ENCODE measurements around the gene CDC5L. TPM values are rescaled to one million over a fixed set of nuclear protein-coding genes. Genes with fewer than 3 reads are reported as not detected.

Gene CDC5L
- total and polyA plus RNA-seq, 2 experiments from 2014 or later = 27.0 to 32.5 TPM

DNA sequence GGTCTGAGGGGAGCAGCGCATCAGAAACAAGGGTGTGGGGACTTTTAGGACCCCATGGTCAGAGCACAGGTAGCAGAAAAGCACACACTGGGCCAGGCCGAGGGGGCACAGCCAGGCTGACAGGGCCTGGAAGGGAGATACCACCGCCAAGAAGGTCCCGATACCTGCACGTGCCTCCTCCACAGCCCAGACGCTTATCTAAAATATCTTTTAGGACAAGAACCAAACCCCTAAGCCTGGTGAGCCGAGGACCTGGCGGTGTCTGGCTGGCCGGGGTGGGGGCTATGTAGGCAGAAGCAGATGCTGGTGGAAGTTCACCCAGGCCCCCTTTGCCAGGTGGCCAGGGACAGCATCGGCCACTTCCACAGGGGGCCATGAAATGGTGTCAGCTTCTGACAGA, 89.3 kb downstream of the CDC5L start (continued):
- TF ChIP-seq, protein P1, sequence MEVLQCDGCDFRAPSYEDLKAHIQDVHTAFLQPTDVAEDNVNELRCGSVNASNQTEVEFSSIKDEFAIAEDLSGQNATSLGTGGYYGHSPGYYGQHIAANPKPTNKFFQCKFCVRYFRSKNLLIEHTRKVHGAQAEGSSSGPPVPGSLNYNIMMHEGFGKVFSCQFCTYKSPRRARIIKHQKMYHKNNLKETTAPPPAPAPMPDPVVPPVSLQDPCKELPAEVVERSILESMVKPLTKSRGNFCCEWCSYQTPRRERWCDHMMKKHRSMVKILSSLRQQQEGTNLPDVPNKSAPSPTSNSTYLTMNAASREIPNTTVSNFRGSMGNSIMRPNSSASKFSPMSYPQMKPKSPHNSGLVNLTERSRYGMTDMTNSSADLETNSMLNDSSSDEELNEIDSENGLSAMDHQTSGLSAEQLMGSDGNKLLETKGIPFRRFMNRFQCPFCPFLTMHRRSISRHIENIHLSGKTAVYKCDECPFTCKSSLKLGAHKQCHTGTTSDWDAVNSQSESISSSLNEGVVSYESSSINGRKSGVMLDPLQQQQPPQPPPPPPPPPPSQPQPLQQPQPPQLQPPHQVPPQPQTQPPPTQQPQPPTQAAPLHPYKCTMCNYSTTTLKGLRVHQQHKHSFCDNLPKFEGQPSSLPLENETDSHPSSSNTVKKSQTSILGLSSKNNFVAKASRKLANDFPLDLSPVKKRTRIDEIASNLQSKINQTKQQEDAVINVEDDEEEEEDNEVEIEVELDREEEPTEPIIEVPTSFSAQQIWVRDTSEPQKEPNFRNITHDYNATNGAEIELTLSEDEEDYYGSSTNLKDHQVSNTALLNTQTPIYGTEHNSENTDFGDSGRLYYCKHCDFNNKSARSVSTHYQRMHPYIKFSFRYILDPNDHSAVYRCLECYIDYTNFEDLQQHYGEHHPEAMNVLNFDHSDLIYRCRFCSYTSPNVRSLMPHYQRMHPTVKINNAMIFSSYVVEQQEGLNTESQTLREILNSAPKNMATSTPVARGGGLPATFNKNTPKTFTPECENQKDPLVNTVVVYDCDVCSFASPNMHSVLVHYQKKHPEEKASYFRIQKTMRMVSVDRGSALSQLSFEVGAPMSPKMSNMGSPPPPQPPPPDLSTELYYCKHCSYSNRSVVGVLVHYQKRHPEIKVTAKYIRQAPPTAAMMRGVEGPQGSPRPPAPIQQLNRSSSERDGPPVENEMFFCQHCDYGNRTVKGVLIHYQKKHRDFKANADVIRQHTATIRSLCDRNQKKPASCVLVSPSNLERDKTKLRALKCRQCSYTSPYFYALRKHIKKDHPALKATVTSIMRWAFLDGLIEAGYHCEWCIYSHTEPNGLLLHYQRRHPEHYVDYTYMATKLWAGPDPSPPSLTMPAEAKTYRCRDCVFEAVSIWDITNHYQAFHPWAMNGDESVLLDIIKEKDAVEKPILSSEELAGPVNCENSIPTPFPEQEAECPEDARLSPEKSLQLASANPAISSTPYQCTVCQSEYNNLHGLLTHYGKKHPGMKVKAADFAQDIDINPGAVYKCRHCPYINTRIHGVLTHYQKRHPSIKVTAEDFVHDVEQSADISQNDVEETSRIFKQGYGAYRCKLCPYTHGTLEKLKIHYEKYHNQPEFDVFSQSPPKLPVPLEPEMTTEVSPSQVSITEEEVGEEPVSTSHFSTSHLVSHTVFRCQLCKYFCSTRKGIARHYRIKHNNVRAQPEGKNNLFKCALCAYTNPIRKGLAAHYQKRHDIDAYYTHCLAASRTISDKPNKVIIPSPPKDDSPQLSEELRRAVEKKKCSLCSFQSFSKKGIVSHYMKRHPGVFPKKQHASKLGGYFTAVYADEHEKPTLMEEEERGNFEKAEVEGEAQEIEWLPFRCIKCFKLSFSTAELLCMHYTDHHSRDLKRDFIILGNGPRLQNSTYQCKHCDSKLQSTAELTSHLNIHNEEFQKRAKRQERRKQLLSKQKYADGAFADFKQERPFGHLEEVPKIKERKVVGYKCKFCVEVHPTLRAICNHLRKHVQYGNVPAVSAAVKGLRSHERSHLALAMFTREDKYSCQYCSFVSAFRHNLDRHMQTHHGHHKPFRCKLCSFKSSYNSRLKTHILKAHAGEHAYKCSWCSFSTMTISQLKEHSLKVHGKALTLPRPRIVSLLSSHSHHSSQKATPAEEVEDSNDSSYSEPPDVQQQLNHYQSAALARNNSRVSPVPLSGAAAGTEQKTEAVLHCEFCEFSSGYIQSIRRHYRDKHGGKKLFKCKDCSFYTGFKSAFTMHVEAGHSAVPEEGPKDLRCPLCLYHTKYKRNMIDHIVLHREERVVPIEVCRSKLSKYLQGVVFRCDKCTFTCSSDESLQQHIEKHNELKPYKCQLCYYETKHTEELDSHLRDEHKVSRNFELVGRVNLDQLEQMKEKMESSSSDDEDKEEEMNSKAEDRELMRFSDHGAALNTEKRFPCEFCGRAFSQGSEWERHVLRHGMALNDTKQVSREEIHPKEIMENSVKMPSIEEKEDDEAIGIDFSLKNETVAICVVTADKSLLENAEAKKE (CRISPR knock-in tag; IDR thresholded peaks at IDR 0.05) = no peak

DNA sequence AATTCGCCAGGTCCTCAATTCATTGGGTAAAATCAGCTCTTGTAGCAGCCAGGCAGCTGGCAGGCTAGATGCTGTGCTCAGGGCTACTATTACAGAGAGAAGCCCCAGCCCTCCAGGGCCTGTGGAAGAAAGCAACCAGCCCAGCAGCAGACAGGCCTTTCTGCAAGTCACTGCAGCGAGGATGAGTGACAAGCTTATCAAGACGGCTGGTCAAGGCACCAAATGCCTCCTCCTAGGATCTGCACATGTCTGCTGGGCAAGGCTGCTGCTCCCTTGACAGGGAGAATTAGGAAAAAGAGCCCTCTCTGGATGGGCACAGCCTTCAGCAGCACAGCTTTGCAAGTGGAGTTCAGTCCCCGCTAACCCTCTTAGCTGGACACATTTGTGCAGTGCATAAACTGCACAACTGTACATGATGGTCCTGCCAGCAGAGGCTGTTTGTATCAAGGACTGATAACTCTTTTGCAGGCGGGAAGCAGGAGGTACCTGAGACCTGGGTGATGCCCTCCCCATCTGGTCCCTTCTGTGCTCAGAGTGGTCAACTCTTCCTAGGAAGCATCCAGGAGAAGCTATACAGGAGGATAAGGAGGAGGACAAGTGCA, 89.9 kb downstream of the CDC5L start:
- Histone ChIP-seq H3K4me2 (no peak overlapping the region), H3K36me3 (ENCODE audit: insufficient read depth) (no peaks in the 10 kb centered on the region), H3K27me3 (ENCODE audit: insufficient read depth) (no peaks in the 10 kb centered on the region), H3K27ac (ENCODE audit: low read depth) (no peak overlapping the region), H4K20me1 (replicated peaks; ENCODE audit: insufficient read depth) (no peaks in the 10 kb centered on the region), H3K4me3 (no peak overlapping the region), H3K79me2 (replicated peaks; ENCODE audit: insufficient read depth) (no peaks in the 10 kb centered on the region), H3K9me2 (ENCODE audit: insufficient read depth) (no peaks in the 10 kb centered on the region), H3F3A (replicated peaks; ENCODE audit: low read depth) (no peaks in the 10 kb centered on the region), H3K4me1 (ENCODE audit: insufficient read depth) (peaks cover 13% of the 10 kb centered on the region), H2AFZ (no peak overlapping the region)
- Mint-ChIP-seq H3K9me3 (no peaks in the 10 kb centered on the region), H3K27me3 (ENCODE audit: insufficient read depth, low read depth, poor library complexity) (peaks cover 9% of the 10 kb centered on the region), H3K4me3 (no peak overlapping the region), H3K27ac (no peak overlapping the region), H3K4me1 (peaks cover 29% of the 10 kb centered on the region), H3K36me3 (ENCODE audit: low read depth) (no peaks in the 10 kb centered on the region)
- DNase-seq (ENCODE audit: low spot score) = no peak
- ATAC-seq = no peak
- TF ChIP-seq, protein P2, sequence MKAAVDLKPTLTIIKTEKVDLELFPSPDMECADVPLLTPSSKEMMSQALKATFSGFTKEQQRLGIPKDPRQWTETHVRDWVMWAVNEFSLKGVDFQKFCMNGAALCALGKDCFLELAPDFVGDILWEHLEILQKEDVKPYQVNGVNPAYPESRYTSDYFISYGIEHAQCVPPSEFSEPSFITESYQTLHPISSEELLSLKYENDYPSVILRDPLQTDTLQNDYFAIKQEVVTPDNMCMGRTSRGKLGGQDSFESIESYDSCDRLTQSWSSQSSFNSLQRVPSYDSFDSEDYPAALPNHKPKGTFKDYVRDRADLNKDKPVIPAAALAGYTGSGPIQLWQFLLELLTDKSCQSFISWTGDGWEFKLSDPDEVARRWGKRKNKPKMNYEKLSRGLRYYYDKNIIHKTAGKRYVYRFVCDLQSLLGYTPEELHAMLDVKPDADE (IDR thresholded peaks at IDR 0.05) = no peak
- no peak for TF ChIP-seq STAT1 (IDR thresholded peaks at IDR 0.05; ENCODE audit: unreplicated experiment)
- TF ChIP-seq, protein P3, sequence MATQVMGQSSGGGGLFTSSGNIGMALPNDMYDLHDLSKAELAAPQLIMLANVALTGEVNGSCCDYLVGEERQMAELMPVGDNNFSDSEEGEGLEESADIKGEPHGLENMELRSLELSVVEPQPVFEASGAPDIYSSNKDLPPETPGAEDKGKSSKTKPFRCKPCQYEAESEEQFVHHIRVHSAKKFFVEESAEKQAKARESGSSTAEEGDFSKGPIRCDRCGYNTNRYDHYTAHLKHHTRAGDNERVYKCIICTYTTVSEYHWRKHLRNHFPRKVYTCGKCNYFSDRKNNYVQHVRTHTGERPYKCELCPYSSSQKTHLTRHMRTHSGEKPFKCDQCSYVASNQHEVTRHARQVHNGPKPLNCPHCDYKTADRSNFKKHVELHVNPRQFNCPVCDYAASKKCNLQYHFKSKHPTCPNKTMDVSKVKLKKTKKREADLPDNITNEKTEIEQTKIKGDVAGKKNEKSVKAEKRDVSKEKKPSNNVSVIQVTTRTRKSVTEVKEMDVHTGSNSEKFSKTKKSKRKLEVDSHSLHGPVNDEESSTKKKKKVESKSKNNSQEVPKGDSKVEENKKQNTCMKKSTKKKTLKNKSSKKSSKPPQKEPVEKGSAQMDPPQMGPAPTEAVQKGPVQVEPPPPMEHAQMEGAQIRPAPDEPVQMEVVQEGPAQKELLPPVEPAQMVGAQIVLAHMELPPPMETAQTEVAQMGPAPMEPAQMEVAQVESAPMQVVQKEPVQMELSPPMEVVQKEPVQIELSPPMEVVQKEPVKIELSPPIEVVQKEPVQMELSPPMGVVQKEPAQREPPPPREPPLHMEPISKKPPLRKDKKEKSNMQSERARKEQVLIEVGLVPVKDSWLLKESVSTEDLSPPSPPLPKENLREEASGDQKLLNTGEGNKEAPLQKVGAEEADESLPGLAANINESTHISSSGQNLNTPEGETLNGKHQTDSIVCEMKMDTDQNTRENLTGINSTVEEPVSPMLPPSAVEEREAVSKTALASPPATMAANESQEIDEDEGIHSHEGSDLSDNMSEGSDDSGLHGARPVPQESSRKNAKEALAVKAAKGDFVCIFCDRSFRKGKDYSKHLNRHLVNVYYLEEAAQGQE (IDR thresholded peaks at IDR 0.05; ENCODE audit: unreplicated experiment) = no peak

All from GM23338 (cell line).